SKM-1 treated with dmso at 0.1 percent for 144 hours (cell line): ENCODE data around the gene DYRK1A.

Experiments
- DNase-seq: peaks from one replicate; lab custom pipeline; 2025; ENCODE audit not compliant: unreplicated experiment; lab: John Stamatoyannopoulos, UW

The DYRK1A gene

DNA sequence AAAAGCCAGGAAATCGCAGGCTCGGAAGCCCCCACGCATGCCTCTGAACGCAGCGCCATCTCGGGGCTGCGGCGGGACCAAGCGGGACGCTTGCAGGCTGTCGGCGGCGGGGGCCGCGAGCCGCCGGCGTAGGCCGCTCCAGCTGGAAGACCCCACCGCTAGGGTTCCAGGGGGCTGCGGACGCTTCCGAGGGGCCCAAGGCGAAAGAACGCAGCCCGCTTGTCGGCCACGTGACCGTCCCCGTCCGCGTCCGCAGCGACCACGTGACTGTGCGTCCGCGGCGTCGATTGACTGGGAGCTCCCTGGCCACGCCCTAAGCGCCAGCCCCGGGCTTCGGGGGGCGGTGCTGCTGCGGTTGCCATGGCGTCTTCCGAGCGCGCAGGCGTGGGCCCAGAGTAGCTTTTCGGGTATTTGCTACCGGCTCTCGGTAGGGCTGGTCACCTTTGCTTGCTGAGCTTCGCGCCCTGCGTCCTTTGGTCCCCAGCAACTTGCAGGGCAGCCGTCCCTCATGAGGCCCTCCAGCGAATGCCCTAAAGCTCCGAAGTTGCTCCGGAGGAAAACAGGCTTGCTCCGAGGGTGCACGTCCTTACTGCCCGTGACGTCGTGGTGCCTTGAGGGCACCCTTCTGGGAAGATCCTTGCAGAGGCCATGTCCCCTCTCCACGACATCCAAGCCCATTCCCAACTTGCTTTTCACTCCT, 197.2 kb downstream of the DYRK1A start:
- DNase-seq = peak; percentile 69

DNA sequence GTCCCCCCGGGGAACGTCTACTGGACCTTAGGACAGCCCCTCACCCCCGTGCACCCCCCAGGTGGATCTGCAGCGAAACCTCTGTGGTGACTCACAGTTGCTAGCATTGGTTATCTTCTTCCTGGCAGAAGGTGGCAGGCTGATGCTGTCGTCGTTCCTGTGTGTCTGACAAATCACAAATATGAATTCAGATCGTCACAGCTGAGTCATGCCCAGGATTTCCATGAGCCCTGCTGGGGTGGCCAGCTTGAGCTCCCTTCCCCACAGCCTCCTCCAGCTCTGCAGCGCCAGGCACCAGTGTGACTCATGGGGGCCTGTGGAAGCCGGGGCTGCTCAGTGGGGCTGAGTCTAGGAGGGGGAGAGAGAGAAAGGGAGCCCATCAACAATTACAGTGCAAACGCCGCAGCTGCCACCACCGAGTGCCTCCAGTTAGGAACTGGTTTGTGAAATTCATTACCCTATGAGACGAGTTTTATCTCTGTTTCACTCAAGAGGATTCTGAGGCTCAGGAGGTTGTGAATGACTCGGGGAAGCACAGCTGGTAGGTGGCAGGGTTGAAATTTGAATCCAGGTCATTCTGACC, 197.9 kb downstream of the DYRK1A start:
- no peak for DNase-seq

DNA sequence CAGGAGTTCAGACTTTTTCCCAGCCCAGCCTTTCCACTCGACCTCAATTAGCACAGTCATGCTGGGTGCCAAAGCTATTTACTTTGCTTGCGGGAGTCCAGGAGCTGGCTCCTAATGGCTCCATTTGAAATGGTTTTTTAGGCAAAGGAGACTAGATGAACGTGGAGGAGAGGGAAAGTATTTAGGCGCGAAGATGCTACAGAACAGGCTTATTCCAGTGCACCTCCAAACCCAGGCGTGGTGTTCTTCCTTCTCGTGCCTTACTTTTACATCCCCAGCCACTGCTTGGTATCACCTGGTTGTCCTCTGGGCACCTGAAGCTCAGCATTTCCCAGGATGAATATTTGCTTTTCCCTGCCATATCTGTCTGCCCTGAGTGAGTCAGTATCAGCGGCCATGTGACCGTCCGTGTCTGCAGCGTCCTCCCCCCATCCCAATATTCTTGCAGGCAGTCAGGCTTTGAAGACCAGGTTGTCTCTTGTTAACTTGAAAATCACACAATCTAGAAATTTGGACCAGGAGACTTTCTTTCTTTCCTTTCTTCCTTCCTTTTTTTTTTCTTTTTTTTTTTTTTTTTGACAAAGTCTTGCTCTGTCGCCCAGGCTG, 198.5 kb downstream of the DYRK1A start:
- no peak for DNase-seq

DNA sequence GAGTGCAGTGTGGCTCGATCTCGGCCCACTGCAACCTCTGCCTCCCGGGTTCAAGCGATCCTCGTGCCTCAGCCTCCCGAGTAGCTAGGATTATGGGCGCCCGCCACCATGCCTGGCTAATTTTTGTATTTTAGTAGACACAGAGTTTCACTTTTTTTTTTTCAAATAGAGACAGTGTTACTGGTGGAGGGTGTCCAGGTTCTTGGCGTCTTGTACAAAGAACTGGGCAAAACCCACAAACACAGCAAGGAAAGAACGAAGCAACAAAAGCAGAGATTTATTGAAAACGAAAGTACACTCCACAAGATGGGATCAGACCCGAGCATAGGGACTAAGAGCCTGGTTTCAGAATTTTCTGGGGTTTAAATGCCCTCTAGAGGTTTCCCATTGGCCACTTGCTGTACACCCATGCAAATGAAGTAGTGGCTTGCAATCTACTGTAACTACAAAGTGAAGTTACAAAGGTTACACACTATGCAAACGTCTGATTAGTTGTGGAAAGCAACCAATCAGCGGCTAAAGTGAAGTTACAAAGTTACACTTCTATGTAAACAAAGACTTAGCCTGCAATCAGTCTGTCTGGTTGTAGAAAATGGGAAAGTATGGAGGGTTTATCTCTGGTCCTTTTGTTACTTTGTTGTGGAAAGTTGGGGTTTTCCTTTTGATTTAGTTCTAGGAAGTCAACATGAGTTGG, 199.1 kb downstream of the DYRK1A start:
- DNase-seq = no peak

DNA sequence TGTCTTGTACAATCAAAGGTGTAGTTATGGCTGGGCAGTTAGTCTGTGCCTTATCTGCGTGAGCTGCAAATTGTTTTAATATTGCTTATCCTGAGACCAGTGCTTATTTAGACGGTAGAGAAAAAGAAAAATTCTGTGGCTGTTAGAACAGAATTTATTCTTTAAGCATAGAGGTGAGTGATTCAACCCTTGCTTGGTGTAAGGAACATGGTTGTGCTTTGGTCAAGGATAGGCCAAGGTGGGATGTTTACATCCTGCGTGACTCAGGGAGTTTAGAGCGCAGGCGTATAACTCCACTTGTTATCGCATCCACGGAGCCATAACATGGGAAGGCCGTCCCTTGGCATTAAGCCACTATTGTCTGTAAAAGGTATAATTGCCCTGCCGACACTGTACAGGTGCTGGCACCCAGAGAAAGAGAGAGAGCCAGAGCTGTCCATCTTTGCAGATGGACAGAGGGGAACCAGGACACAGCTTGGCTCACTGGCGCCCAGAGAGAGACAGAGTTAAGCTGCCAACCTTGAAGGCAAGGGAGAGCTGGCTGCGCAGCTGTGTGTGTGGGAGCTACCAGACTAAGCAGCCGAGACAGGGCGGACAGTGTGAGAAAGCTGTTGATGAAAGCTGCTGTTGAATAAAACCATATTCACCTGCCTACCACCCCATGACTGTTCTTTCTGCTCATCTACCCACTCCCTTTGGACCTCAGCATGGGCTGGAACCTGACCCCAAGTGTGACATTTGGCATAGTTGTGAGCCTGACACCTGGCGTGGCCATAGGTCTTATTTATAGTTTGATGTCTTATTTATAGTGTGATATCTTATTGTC, 200.4 kb downstream of the DYRK1A start:
- no peak for DNase-seq

DNA sequence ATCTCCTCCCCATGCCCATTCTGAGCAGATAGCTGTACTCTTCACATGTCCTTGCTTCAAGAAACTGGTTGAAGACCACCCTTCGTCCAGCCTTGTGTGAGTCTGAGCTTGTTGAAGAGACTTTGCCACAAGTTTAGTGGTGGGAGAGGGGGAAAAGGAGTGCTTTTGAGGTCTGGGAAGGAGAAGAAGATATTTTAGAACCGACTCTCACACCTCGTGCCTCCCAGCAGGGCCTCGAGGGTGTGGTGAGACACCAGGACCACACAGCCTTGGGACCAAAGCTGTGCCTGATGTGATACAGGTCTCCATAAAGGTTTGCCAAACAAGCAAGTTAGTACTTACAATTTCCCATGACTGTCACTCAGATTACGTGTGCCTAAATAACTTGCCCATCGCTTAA, 201.8 kb downstream of the DYRK1A start:
- no peak for DNase-seq

DNA sequence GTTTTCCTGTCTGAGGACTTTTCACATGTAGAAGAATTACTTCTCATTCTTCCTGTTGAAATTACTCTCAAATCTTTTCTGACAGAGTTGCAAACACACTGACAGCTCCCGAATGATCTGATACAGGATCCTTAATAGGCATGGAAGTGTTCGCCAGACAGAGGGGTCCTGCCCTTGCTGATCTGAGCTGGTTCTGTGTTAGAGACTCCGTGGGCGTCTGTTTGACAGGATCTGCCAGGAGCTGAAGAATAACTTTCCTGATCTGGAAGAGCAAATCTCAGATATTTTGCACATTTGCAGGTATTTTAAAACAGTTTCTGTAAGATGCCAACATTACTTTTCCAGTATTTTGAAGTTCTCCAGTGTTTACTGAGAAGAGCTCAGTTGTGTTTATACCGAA, 202.3 kb downstream of the DYRK1A start:
- DNase-seq = no peak

DNA sequence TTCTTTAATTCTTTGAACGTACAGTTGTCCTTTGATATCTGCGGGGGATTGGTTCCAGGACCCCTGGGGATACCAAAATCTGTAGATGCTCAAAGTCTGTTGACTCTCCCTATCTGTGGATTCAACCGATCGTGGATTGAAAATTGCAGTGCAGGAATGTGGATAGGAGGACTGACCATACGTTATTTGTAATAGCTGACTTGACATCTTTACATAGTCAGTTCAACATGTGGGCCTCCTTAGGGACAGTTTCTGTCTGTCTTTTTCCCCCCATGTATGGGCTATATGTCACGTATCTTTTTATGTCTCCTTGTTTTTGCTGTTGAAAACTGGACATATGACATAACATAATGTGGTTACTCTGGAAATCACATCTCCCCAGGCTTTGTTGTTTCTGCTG, 204.9 kb downstream of the DYRK1A start:
- no peak for DNase-seq

DNA sequence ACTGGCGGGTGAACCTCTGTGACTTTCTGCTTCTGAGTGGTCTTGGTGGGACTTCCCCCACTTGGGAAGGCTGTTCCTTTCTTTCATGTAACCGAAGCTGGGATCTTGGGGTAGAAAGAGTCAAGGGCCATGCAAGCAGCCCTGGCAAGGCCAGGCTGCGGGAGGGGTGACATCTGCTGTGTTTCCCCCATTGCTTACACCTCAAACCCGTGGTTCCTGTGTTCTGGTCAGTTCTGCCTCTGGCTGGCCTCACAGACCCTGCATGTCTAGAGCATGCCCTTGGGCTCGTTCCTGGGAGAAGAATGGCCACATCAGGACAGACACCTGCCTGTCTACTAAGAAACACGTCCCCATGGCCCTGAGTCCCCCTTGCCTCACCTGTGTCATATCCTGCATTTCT, 207.7 kb downstream of the DYRK1A start:
- no peak for DNase-seq

DNA sequence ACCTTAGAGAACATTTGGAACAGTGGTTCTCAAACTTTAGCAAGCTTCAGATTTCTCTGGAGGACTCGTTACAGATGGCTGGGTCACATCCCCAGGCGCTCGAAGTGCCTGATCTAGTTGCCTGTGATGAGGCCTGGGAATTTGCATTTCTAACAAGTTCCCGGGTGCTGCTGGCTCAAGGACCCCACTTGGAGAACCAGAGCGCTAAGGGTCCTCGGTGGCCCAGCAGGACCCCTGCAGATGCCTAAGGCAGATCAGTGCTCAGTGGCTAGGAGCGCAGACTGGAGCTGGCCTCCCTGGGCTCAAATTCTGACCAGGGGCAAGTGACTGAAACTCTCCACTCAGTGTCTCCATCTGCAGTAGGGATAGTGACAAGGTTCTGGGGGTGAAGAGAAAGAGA, 208.2 kb downstream of the DYRK1A start:
- no peak for DNase-seq

DNA sequence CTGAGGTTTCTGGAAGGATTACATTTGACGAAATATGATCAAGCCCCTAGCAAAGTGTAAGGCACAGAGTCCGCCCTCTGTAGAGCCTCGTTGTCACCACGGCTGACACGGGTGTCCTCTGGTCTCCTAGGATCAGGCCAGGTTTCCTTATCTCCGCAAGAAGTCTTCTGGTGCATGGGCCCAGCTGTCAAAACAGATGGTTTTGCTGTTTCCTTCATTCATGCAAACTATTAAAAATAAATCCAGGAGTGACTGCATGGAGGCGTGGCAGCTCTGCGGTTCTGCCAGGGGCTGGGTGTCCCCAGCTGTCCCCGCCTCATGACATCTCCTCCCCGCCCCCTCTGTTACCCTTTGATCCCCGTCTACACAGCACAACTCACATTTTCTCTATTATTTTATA, 209.0 kb downstream of the DYRK1A start:
- DNase-seq = no peak
